Stimulated activated CD8-positive, alpha-beta memory T cell treated with anti-CD3 and anti-CD28 coated beads, Interleukin-12 subunit alpha, Interleukin-12 subunit beta, amount 100 ng/mL, for 1 hour (primary cell): ENCODE measurements around the gene ELANE.

Source experiments
- DNase-seq: peaks from one replicate; pipeline ENCODE4 v3.0.0-alpha.2; 2020; ENCODE audit warnings: low read depth

The ELANE gene

GRCh38 chr19:852136-853013, at the start of gene ELANE:
Gene ELANE, plus strand, starts transcription at chr19:852303. Its CDS starts 26 bp downstream, at chr19:852329.
- DNase-seq, result no peak

- DNase-seq, result no peak
Measured at GRCh38 chr19:802498-803098, 49.5 kb upstream of the ELANE start.

GRCh38 chr19:803099-803561, 49.0 kb upstream of the ELANE start:
- DNase-seq, result no peak

GRCh38 chr19:803686-804418, 48.3 kb upstream of the ELANE start:
- DNase-seq, result no peak

GRCh38 chr19:804419-805165, 47.5 kb upstream of the ELANE start:
- DNase-seq, result no peak

- no peak for DNase-seq
Measured at GRCh38 chr19:805166-805551, 46.9 kb upstream of the ELANE start.

- no peak for DNase-seq
Measured at GRCh38 chr19:805600-806550, 46.2 kb upstream of the ELANE start.

GRCh38 chr19:806815-807421, 45.2 kb upstream of the ELANE start:
- DNase-seq, result no peak

GRCh38 chr19:807627-808422, 44.3 kb upstream of the ELANE start:
- no peak for DNase-seq

- no peak for DNase-seq
Measured at GRCh38 chr19:808423-808775, 43.7 kb upstream of the ELANE start.

GRCh38 chr19:810077-810855, 41.8 kb upstream of the ELANE start:
- DNase-seq, result no peak

GRCh38 chr19:810883-811489, 41.1 kb upstream of the ELANE start:
- DNase-seq, result no peak

GRCh38 chr19:811506-812048, 40.5 kb upstream of the ELANE start:
- DNase-seq, result no peak

- DNase-seq, result no peak
Measured at GRCh38 chr19:812049-812746, 39.9 kb upstream of the ELANE start.

GRCh38 chr19:812747-813218, 39.3 kb upstream of the ELANE start:
- DNase-seq, result no peak

- no peak for DNase-seq
Measured at GRCh38 chr19:813219-814151, 38.6 kb upstream of the ELANE start.
